Measurements from ENCODE around the gene DNAH5. TPM values are rescaled to one million over a fixed set of nuclear protein-coding genes. Genes with fewer than 3 reads are reported as not detected.

DNAH5 gene
- total RNA-seq, 1 donor from 2014 or later = 13.8 TPM

- Histone ChIP-seq H3K4me3 (no peak overlapping the region), H3K36me3 (no peaks in the 10 kb centered on the region), H3K27me3 (ENCODE audit: low read depth) (no peaks in the 10 kb centered on the region), H3K27ac (no peak overlapping the region), H3K4me1 (no peaks in the 10 kb centered on the region), H3K9me3 (no peaks in the 10 kb centered on the region)
- intact Hi-C loops (cut with DNase I) = no loop called here
- DNase-seq (no peak), ATAC-seq (peak; percentile 62 to 68)
- TF ChIP-seq, protein P1, sequence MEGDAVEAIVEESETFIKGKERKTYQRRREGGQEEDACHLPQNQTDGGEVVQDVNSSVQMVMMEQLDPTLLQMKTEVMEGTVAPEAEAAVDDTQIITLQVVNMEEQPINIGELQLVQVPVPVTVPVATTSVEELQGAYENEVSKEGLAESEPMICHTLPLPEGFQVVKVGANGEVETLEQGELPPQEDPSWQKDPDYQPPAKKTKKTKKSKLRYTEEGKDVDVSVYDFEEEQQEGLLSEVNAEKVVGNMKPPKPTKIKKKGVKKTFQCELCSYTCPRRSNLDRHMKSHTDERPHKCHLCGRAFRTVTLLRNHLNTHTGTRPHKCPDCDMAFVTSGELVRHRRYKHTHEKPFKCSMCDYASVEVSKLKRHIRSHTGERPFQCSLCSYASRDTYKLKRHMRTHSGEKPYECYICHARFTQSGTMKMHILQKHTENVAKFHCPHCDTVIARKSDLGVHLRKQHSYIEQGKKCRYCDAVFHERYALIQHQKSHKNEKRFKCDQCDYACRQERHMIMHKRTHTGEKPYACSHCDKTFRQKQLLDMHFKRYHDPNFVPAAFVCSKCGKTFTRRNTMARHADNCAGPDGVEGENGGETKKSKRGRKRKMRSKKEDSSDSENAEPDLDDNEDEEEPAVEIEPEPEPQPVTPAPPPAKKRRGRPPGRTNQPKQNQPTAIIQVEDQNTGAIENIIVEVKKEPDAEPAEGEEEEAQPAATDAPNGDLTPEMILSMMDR (IDR thresholded peaks at IDR 0.05) = peak; percentile 38
Observed at GRCh38 chr5:13957032-13957645, 12.7 kb upstream of the DNAH5 start.

- intact Hi-C loops (cut with DNase I) = no loop called here
- no peak for DNase-seq
- Histone ChIP-seq H3K9me3 (no peaks in the 10 kb centered on the region), H3K36me3 (no peaks in the 10 kb centered on the region), H3K27ac (no peak overlapping the region), H3K4me3 (no peak overlapping the region), H3K27me3 (ENCODE audit: low read depth) (no peaks in the 10 kb centered on the region), H3K4me1 (no peaks in the 10 kb centered on the region)
- TF ChIP-seq, protein P1 (IDR thresholded peaks at IDR 0.05) = no peak
- no peak for ATAC-seq
Observed at GRCh38 chr5:13956471-13956870, 12.0 kb upstream of the DNAH5 start.

- DNase-seq (no peak), ATAC-seq (no peak)
- Histone ChIP-seq H3K36me3 (no peaks in the 10 kb centered on the region), H3K4me1 (no peaks in the 10 kb centered on the region), H3K4me3 (no peak overlapping the region), H3K9me3 (no peaks in the 10 kb centered on the region), H3K27me3 (ENCODE audit: low read depth) (no peaks in the 10 kb centered on the region), H3K27ac (no peak overlapping the region)
- TF ChIP-seq, protein P1 (IDR thresholded peaks at IDR 0.05) = no peak
- intact Hi-C loops (cut with DNase I) = no loop called here
Observed at GRCh38 chr5:13955896-13956295, 11.4 kb upstream of the DNAH5 start.

DNA sequence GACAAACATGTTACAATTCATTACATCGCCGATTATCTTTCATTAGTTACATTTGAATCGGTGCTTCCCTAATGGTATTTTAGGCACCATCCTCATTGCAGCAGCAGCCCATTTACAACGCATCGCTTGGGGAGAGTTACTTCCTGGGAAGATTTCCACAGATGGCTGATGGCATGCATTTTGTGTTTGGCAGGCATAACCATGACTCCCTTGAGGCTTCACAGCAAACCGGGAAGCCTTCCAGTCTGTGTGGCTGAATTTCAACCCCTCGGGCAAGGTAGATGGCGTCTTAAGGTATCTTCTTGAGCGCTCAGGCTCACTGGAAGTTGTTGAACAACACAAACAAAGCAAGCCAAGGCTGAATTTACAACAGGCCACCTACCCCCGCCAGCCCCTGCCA lies 1.6 kb upstream of the DNAH5 start:
- H3K27ac ChIP-seq = no peak overlapping the region
- ATAC-seq = no peak
- TF ChIP-seq, protein P1 (IDR thresholded peaks at IDR 0.05) = no peak
- H3K36me3 ChIP-seq = no peaks in the 10 kb centered on the region
- H3K4me1 ChIP-seq = no peaks in the 10 kb centered on the region
- H3K27me3 ChIP-seq (ENCODE audit: low read depth) = no peaks in the 10 kb centered on the region
- no peak for DNase-seq
- no peak overlapping the region for H3K4me3 ChIP-seq
- H3K9me3 ChIP-seq = no peaks in the 10 kb centered on the region
- intact Hi-C loops (cut with DNase I) = no loop called here

- Histone ChIP-seq H3K36me3 (no peaks in the 10 kb centered on the region), H3K9me3 (no peaks in the 10 kb centered on the region), H3K4me3 (no peak overlapping the region), H3K27me3 (ENCODE audit: low read depth) (no peaks in the 10 kb centered on the region), H3K27ac (no peak overlapping the region), H3K4me1 (no peaks in the 10 kb centered on the region)
- DNase-seq (no peak), ATAC-seq (no peak)
- TF ChIP-seq, protein P1 (IDR thresholded peaks at IDR 0.05) = no peak
- intact Hi-C loops (cut with DNase I) = no loop called here
Observed at GRCh38 chr5:13945271-13945670, 783 bp upstream of the DNAH5 start.
